Panc1 (cell line): ENCODE measurements around the gene RENBP.

Experiments
- SIN3A ChIP-seq: IDR thresholded peaks from 2 replicates; pipeline ENCODE4 v1.6.1; 2012; ENCODE audit warnings: low read depth, mild to moderate bottlenecking, low read length, moderate library complexity, borderline replicate concordance; ENCODE audit not compliant: insufficient read depth
- TF ChIP-seq, protein P1 (sequence below): fragments of 450-650 bp; IDR thresholded peaks from 2 replicates; pipeline ENCODE4 v1.5.1; 2017; ENCODE audit warnings: mild to moderate bottlenecking
- TF ChIP-seq, protein P2 (sequence below), 2 experiments: IDR thresholded peaks; 2 replicates each; pipeline ENCODE4 v1.6.1; 2011 to 2012; ENCODE audit warnings: low read depth in 2 of 2, control low read depth in 1 of 2, low read length in 1 of 2, mild to moderate bottlenecking in 1 of 2, moderate library complexity in 1 of 2; ENCODE audit not compliant: insufficient read depth in 1 of 2

DNA sequence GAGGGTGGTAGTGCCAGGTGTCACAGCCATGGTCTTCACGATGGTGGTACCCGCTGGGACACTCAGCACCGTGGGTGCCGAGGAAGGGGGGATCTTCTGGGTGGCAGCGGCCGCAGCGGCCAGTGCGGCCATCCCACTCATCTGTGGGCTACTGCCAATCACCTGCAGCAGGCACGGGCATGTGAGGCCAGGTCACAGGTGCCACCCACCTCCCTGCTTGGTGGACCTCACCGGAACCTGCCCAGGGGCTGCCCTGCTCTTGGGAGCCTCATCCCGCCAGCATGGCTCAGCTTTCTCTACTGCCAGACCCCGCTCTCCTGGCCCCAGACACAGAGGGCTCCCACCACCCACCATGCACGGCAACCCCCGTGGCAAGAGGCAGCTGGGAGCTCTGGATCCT, 14.2 kb upstream of the RENBP start:
- TF ChIP-seq, protein P1, sequence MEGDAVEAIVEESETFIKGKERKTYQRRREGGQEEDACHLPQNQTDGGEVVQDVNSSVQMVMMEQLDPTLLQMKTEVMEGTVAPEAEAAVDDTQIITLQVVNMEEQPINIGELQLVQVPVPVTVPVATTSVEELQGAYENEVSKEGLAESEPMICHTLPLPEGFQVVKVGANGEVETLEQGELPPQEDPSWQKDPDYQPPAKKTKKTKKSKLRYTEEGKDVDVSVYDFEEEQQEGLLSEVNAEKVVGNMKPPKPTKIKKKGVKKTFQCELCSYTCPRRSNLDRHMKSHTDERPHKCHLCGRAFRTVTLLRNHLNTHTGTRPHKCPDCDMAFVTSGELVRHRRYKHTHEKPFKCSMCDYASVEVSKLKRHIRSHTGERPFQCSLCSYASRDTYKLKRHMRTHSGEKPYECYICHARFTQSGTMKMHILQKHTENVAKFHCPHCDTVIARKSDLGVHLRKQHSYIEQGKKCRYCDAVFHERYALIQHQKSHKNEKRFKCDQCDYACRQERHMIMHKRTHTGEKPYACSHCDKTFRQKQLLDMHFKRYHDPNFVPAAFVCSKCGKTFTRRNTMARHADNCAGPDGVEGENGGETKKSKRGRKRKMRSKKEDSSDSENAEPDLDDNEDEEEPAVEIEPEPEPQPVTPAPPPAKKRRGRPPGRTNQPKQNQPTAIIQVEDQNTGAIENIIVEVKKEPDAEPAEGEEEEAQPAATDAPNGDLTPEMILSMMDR = no peak
- TF ChIP-seq, protein P2, sequence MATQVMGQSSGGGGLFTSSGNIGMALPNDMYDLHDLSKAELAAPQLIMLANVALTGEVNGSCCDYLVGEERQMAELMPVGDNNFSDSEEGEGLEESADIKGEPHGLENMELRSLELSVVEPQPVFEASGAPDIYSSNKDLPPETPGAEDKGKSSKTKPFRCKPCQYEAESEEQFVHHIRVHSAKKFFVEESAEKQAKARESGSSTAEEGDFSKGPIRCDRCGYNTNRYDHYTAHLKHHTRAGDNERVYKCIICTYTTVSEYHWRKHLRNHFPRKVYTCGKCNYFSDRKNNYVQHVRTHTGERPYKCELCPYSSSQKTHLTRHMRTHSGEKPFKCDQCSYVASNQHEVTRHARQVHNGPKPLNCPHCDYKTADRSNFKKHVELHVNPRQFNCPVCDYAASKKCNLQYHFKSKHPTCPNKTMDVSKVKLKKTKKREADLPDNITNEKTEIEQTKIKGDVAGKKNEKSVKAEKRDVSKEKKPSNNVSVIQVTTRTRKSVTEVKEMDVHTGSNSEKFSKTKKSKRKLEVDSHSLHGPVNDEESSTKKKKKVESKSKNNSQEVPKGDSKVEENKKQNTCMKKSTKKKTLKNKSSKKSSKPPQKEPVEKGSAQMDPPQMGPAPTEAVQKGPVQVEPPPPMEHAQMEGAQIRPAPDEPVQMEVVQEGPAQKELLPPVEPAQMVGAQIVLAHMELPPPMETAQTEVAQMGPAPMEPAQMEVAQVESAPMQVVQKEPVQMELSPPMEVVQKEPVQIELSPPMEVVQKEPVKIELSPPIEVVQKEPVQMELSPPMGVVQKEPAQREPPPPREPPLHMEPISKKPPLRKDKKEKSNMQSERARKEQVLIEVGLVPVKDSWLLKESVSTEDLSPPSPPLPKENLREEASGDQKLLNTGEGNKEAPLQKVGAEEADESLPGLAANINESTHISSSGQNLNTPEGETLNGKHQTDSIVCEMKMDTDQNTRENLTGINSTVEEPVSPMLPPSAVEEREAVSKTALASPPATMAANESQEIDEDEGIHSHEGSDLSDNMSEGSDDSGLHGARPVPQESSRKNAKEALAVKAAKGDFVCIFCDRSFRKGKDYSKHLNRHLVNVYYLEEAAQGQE (IDR thresholded peaks at IDR 0.05; ENCODE audit: insufficient read depth in 1 of 2, low read depth in 2 of 2, low read length in 1 of 2) = no peak
- TF ChIP-seq SIN3A = no peak
